Neuronal stem cell (in vitro differentiated cells): Measurements from ENCODE around the gene CENPU.

Source experiments
- DNase-seq: peaks from one replicate; pipeline ENCODE4 v3.0.0-alpha.2; 2013; ENCODE audit warnings: low spot score
- H2AFZ ChIP-seq: one replicate; pipeline ENCODE4 v1.6.1; 2013; ENCODE audit warnings: mild to moderate bottlenecking, low read length, inconsistent platforms
- H2AK5ac ChIP-seq: 2 replicates; pipeline ENCODE4 v1.6.1; 2013; ENCODE audit warnings: low read depth, mild to moderate bottlenecking, inconsistent platforms, low read length, moderate library complexity, mixed read lengths
- H2BK120ac ChIP-seq: 2 replicates; pipeline ENCODE4 v1.6.1; 2013; ENCODE audit warnings: low read depth, mild to moderate bottlenecking, inconsistent platforms, low read length, moderate library complexity, mixed read lengths
- H2BK12ac ChIP-seq: one replicate; pipeline ENCODE4 v1.6.1; 2013; ENCODE audit warnings: low read length, inconsistent platforms
- H2BK15ac ChIP-seq: 2 replicates; pipeline ENCODE4 v1.6.1; 2013; ENCODE audit warnings: mild to moderate bottlenecking, low read length, inconsistent platforms, mixed read lengths
- H2BK5ac ChIP-seq: one replicate; pipeline ENCODE4 v1.6.1; 2013; ENCODE audit warnings: inconsistent platforms, mild to moderate bottlenecking, low read length, moderate library complexity
- H3K14ac ChIP-seq: one replicate; pipeline ENCODE4 v1.6.1; 2013; ENCODE audit warnings: low read length, inconsistent platforms
- H3K18ac ChIP-seq: 2 replicates; pipeline ENCODE4 v1.6.1; 2013; ENCODE audit warnings: low read length, inconsistent platforms
- H3K23ac ChIP-seq: 2 replicates; pipeline ENCODE4 v1.6.1; 2013; ENCODE audit warnings: low read depth, mild to moderate bottlenecking, mixed read lengths, low read length, inconsistent platforms; ENCODE audit not compliant: poor library complexity
- H3K27ac ChIP-seq: replicated peaks from 3 replicates; pipeline ENCODE4 v1.5.1; 2013; ENCODE audit warnings: low read length, inconsistent platforms
- H3K27me3 ChIP-seq, 3 experiments: 2 replicates each; pipeline ENCODE4 v1.6.1; 2013; ENCODE audit warnings: low read length in 3 of 3, mild to moderate bottlenecking in 2 of 3, inconsistent platforms in 1 of 3, low read depth in 1 of 3, mixed read lengths in 1 of 3, moderate library complexity in 1 of 3; ENCODE audit not compliant: control insufficient read depth in 3 of 3, insufficient read depth in 3 of 3
- H3K36me3 ChIP-seq, 2 donors: replicated peaks in 1 of 2; 2 replicates each; pipeline ENCODE4 v1.6.1; 2013; ENCODE audit warnings: low read length in 2 of 2; ENCODE audit not compliant: control insufficient read depth in 2 of 2, insufficient read depth in 2 of 2
- H3K4ac ChIP-seq: 2 replicates; pipeline ENCODE4 v1.6.1; 2013; ENCODE audit warnings: inconsistent platforms, mild to moderate bottlenecking, low read length, moderate library complexity
- H3K4me1 ChIP-seq, 2 donors: 1 replicate in 1 of 2; 2 replicates in 1 of 2; pipeline ENCODE4 v1.6.1; 2013; ENCODE audit warnings: low read length in 2 of 2, low read depth in 1 of 2; ENCODE audit not compliant: control insufficient read depth in 2 of 2, insufficient read depth in 1 of 2
- H3K4me2 ChIP-seq: one replicate; pipeline ENCODE4 v1.6.1; 2013; ENCODE audit warnings: mild to moderate bottlenecking, low read length, inconsistent platforms; ENCODE audit not compliant: insufficient read depth, poor library complexity, severe bottlenecking
- H3K4me3 ChIP-seq, 2 donors: 2 replicates each; pipeline ENCODE4 v1.5.1; 2013; ENCODE audit warnings: low read length in 2 of 2, mild to moderate bottlenecking in 2 of 2, inconsistent platforms in 1 of 2, moderate library complexity in 1 of 2
- H3K79me1 ChIP-seq: one replicate; pipeline ENCODE4 v1.6.1; 2013; ENCODE audit warnings: low read depth, mild to moderate bottlenecking, inconsistent platforms, low read length, moderate library complexity
- H3K9ac ChIP-seq: one replicate; pipeline ENCODE4 v1.6.1; 2013; ENCODE audit warnings: mild to moderate bottlenecking, low read depth, low read length, inconsistent platforms; ENCODE audit not compliant: poor library complexity
- H3K9me3 ChIP-seq, 2 donors: replicated peaks in 1 of 2; 2 replicates each; pipeline versions ENCODE3 to v1.6.1; 2013; ENCODE audit warnings: low read length in 2 of 2, mild to moderate bottlenecking in 2 of 2, inconsistent platforms in 1 of 2, low read depth in 1 of 2, mixed read lengths in 1 of 2, moderate library complexity in 1 of 2; ENCODE audit not compliant: control insufficient read depth in 2 of 2, insufficient read depth in 1 of 2
- H4K8ac ChIP-seq: one replicate; pipeline ENCODE4 v1.6.1; 2013; ENCODE audit warnings: low read depth, mild to moderate bottlenecking, inconsistent platforms, low read length, moderate library complexity
- H4K91ac ChIP-seq: one replicate; pipeline ENCODE4 v1.6.1; 2013; ENCODE audit warnings: low read length, low read depth, mild to moderate bottlenecking, inconsistent platforms; ENCODE audit not compliant: poor library complexity
- WGBS, 2 donors: extraction: QIAGEN DNeasy Blood & Tissue Kit; methylation state at CpG; one replicate each; pipeline ENCODE4 v1.1.7; 2013; ENCODE audit warnings: missing lambda C conversion rate in 2 of 2, mixed read lengths in 1 of 2; ENCODE audit not compliant: insufficient read length in 2 of 2, insufficient replicate concordance in 1 of 2; ENCODE audit errors: extremely low coverage in 2 of 2; 5-methylcytosine and 5-hydroxymethylcytosine counted together

Gene CENPU

DNA sequence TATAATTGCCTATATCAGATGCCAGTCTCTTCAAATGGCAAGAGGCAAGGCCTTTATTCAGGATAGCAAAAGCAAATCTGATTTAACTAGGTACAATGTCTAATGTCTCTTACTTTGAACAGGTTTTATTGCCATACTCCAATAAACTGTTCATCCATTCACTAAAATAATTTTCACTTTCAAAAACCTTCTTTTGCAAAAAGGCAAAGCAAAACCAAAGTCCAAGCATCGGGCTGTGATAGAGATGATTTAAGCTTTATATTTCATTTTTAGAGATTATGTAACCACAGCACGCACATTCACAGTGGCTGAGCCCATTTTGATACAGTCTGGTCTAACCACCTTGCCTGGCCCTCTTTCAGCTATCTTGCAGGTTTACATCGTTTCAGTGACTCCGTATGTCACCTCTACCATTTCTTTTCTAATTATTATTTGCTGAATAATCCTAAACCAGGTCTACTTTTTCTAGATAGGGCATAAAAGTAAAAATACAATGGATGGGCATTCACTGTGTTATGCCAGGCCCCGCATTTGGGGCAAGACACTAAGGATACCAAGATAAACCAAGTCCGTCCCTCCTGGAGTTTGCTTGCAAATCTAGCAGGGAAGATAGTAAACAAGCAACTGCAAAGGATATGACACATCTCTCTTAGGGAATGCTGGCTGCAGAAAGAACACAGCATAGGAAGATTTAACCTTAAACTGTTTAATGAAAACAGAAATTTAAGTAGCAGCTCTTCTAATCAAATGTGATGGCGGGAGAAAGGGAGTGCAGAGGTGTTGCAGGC lies 86.4 kb downstream of the CENPU start:
- H2BK120ac ChIP-seq = no peak overlapping the region
- H3K27ac ChIP-seq = no peak overlapping the region
- H3K9me3 ChIP-seq = no peaks in the 10 kb centered on the region
- H2AFZ ChIP-seq = no peak overlapping the region
- H2BK12ac ChIP-seq = no peak overlapping the region
- H2AK5ac ChIP-seq = no peak overlapping the region
- no peaks in the 10 kb centered on the region for H3K27me3 ChIP-seq
- H3K36me3 ChIP-seq = peaks cover under 1 to 18% of the 10 kb centered on the region in 2 donors
- H4K8ac ChIP-seq = no peak overlapping the region
- H3K9ac ChIP-seq = peak overlapping the region; percentile 55
- H4K91ac ChIP-seq = no peak overlapping the region
- no peak overlapping the region for H3K18ac ChIP-seq
- no peak overlapping the region for H3K4ac ChIP-seq
- DNase-seq = no peak
- peak overlapping the region; percentile 61 to 98 for H3K4me3 ChIP-seq
- peak overlapping the region; percentile 90 for H3K4me2 ChIP-seq
- H2BK15ac ChIP-seq = no peak overlapping the region
- peaks cover 10 to 11% of the 10 kb centered on the region in 2 donors for H3K4me1 ChIP-seq
- no CpG with 5 or more reads among the region's 7 CpGs for WGBS, 2 donors
- H3K14ac ChIP-seq = no peak overlapping the region
- H3K79me1 ChIP-seq = peaks cover under 1% of the 10 kb centered on the region
- H2BK5ac ChIP-seq = no peak overlapping the region
- H3K23ac ChIP-seq = no peak overlapping the region

DNA sequence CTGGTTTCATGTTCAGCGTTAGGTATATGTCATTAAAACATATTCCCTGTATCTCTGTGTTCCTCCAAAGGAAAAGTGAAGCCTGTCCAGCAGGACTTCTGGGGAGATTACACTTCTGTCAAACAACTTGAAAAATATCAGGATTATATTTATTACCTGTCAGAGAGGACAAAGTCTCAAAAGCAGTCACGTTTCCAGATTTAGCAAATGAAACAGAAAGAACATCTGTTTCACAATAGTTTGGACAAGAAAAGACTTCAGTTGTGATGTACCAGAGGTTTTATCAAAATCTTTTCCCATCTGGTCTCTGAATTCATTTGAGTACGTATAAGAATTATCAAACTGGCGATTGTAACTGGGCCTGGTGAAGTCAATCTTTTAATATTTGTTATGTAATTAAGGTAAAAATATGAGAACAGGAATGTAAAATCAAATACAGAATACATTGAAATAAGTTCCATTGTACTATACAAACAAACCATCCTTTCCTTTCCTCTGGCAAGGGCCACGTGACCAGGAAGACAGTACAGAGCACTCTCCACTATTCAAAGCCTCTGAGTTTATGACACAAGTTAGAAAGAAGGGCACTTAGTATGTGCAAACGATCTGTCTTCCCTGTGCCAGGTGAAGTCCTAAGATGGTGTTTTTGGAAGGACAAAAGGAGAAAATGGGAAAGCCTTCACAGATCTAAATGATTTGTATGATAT lies 87.8 kb downstream of the CENPU start:
- H3K79me1 ChIP-seq = peaks cover 2% of the 10 kb centered on the region
- H3K27ac ChIP-seq = no peak overlapping the region
- H3K27me3 ChIP-seq = no peaks in the 10 kb centered on the region
- no peak overlapping the region for H3K4me3 ChIP-seq
- H3K4me2 ChIP-seq = no peak overlapping the region
- no CpG with 5 or more reads among the region's 6 CpGs for WGBS, 2 donors
- H3K23ac ChIP-seq = no peak overlapping the region
- no peak for DNase-seq
- no peaks in the 10 kb centered on the region for H3K9me3 ChIP-seq
- peaks cover 10 to 11% of the 10 kb centered on the region in 2 donors for H3K4me1 ChIP-seq
- H3K36me3 ChIP-seq = peaks cover 2 to 27% of the 10 kb centered on the region in 2 donors
- no peak overlapping the region for H3K4ac ChIP-seq
- H3K9ac ChIP-seq = no peak overlapping the region
- no peak overlapping the region for H2BK15ac ChIP-seq
- H2BK5ac ChIP-seq = no peak overlapping the region
- no peak overlapping the region for H2AK5ac ChIP-seq
- H4K91ac ChIP-seq = no peak overlapping the region
- H2BK120ac ChIP-seq = no peak overlapping the region
- no peak overlapping the region for H4K8ac ChIP-seq
- H3K18ac ChIP-seq = no peak overlapping the region
- no peak overlapping the region for H2AFZ ChIP-seq
- no peak overlapping the region for H2BK12ac ChIP-seq
- no peak overlapping the region for H3K14ac ChIP-seq

GRCh38 chr4:184644553-184645307 lies 89.2 kb downstream of the CENPU start:
- Histone ChIP-seq H2BK120ac (no peak overlapping the region), H3K4ac (no peak overlapping the region), H3K9ac (no peak overlapping the region), H4K8ac (no peak overlapping the region), H2BK12ac (no peak overlapping the region), H3K23ac (no peak overlapping the region), H3K4me1 (peaks cover 8% of the 10 kb centered on the region in 2 donors), H2BK5ac (no peak overlapping the region), H3K27ac (no peak overlapping the region), H3K4me3 (no peak overlapping the region), H3K9me3 (no peaks in the 10 kb centered on the region), H2AK5ac (no peak overlapping the region), H4K91ac (no peak overlapping the region), H3K14ac (no peak overlapping the region), H3K36me3 (peaks cover 2 to 31% of the 10 kb centered on the region in 2 donors), H3K79me1 (peaks cover 2% of the 10 kb centered on the region), H3K27me3 (no peaks in the 10 kb centered on the region), H3K4me2 (no peak overlapping the region), H2BK15ac (no peak overlapping the region), H3K18ac (no peak overlapping the region), H2AFZ (no peak overlapping the region)
- no peak for DNase-seq
- WGBS, 2 donors = no CpG with 5 or more reads among the region's 9 CpGs
